ENCODE data around the gene ARFGEF2. TPM values are rescaled to one million over a fixed set of nuclear protein-coding genes. Genes with fewer than 3 reads are reported as not detected.

Gene ARFGEF2
- total and polyA plus RNA-seq, 2 of the 8 experiments (the other 6 are each of a cell fraction or from before 2014, with no cell fraction given) = 8.1 to 21.8 TPM

DNA sequence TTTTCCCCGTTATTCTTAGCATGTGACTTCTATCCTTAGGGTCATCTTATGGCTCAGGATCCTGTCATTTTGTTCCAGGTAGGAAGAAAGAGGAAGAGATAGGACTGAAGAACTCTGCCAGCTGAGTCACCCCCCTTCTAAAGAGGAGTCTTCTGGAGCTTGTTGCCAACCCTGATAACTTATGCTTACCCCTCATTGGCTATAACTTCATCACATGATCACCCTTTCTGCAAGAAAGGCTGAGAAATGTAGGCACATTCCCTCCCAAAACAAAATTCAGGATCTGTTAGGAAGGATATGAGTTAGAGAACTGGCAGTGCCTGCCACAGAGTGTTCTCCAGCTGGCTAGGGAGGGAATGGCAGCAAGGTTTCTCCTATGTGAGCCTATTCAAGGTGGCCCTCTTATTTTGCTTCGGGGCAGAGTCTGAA, 35.6 kb downstream of the ARFGEF2 start (continued):
- no peak for TF ChIP-seq EP300 (IDR thresholded peaks at IDR 0.05; ENCODE audit: borderline replicate concordance in 1 of 2, low read depth in 2 of 2, low read length in 2 of 2)

Data from H1 (cell line).